GM12878 (cell line): Measurements from ENCODE around the gene PPP2R1A. TPM values are rescaled to one million over a fixed set of nuclear protein-coding genes. Genes with fewer than 3 reads are reported as not detected.

Experiments used
- ATAC-seq: fragments of 200-7000 bp; cut with Tn5 transposase; 3 replicates; pipeline ENCODE4 v1.9.1; 2020; ENCODE audit warnings: mild to moderate bottlenecking, moderate library complexity
- BruUV-seq: library from RNA; stranded (reverse); fragments of 400-500 nt; replicated peaks from 2 replicates; lab custom pipeline; 2021; lab: Mats Ljungman, UMichigan
- CTCF ChIA-PET: fragments of 300-600 bp; sonication (Branson Sonifier 250); formaldehyde crosslinking; extraction: SDS; loops from one replicate; lab custom pipeline; 2021; ENCODE audit warnings: inconsistent platforms; lab: Yijun Ruan, JAX
- POLR2A ChIA-PET: fragments of 350-600 bp; formaldehyde crosslinking; extraction: SDS; loops from one replicate; lab custom pipeline; 2021; ENCODE audit warnings: inconsistent platforms; lab: Charles Lee
- RAD21 ChIA-PET: fragments of 300-600 bp; sonication (Branson Sonifier 250); formaldehyde crosslinking; loops from one replicate; lab custom pipeline; 2023; ENCODE audit warnings: antibody characterized with exemption; ENCODE audit not compliant: unreplicated experiment; lab: Charles Lee
- SMC1A ChIA-PET: fragments of 300-600 bp; sonication (Branson Sonifier 250); formaldehyde crosslinking; loops from one replicate; lab custom pipeline; 2023; ENCODE audit not compliant: unreplicated experiment, uncharacterized antibody; lab: Charles Lee
- DNase-seq: peaks from one replicate; pipeline ENCODE4 v3.0.0-alpha.2; 2011; ENCODE audit warnings: low read depth, low spot score
- FAIRE-seq: peaks from 3 replicates; lab custom pipeline; 2011; peaks lifted over from hg19 to GRCh38; lab: Jason Lieb, UNC
- H2AFZ ChIP-seq: 2 replicates; pipeline ENCODE4 v1.6.0; 2011; ENCODE audit warnings: low read depth, low read length, control low read depth; ENCODE audit not compliant: control insufficient read depth
- H3K27ac ChIP-seq: 2 replicates; pipeline ENCODE4 v1.5.1; 2011; ENCODE audit warnings: control low read depth; ENCODE audit not compliant: control insufficient read depth, insufficient read depth
- H3K27me3 ChIP-seq, 2 experiments: replicated peaks in 1 of 2; 2 replicates each; pipeline versions ENCODE4 v1.6.0 to v1.6.1; 2011; ENCODE audit warnings: low read length in 1 of 2; ENCODE audit not compliant: control insufficient read depth in 2 of 2, insufficient read depth in 2 of 2
- H3K36me3 ChIP-seq, 2 experiments: 2 replicates each; pipeline ENCODE4 v1.5.1; 2011; ENCODE audit warnings: low read length in 1 of 2; ENCODE audit not compliant: control insufficient read depth in 2 of 2, insufficient read depth in 2 of 2
- H3K4me1 ChIP-seq: 2 replicates; pipeline ENCODE4 v1.6.1; 2011; ENCODE audit warnings: mild to moderate bottlenecking, low read length, moderate library complexity, mixed read lengths; ENCODE audit not compliant: control insufficient read depth, insufficient read depth
- H3K4me2 ChIP-seq: 2 replicates; pipeline ENCODE4 v1.6.0; 2011; ENCODE audit warnings: control low read depth; ENCODE audit not compliant: control insufficient read depth, insufficient read depth
- H3K4me3 ChIP-seq: fragments of 200-600 bp; sonication (generic); 2 replicates; pipeline ENCODE4 v1.5.1; 2016
- H3K79me2 ChIP-seq: 2 replicates; pipeline ENCODE4 v1.6.0; 2011; ENCODE audit warnings: low read length; ENCODE audit not compliant: control insufficient read depth, insufficient read depth
- H3K9ac ChIP-seq: 2 replicates; pipeline ENCODE4 v1.8.0; 2011; ENCODE audit warnings: low read length, control low read depth, mixed read lengths; ENCODE audit not compliant: control insufficient read depth, insufficient read depth
- H3K9me3 ChIP-seq: replicated peaks from 3 replicates; pipeline ENCODE4 v1.5.1; 2011; ENCODE audit warnings: mild to moderate bottlenecking, low read length; ENCODE audit not compliant: control insufficient read depth, insufficient read depth
- H4K20me1 ChIP-seq: 2 replicates; pipeline ENCODE4 v1.6.0; 2011; ENCODE audit not compliant: control insufficient read depth, insufficient read depth
- CBFB ChIP-seq: IDR thresholded peaks from 2 replicates; pipeline ENCODE4 v1.6.1; 2016; ENCODE audit warnings: antibody characterized with exemption, low read depth
- FOS ChIP-seq: IDR thresholded peaks from 3 replicates; pipeline ENCODE4 v1.6.1; 2011; ENCODE audit warnings: borderline replicate concordance; ENCODE audit not compliant: insufficient read length; ENCODE audit errors: extremely low read depth
- POLR2A ChIP-seq: IDR thresholded peaks from 2 replicates; pipeline ENCODE4 v1.6.1; 2011; ENCODE audit warnings: low read depth, mild to moderate bottlenecking, low read length
- POLR2AphosphoS5 ChIP-seq: IDR thresholded peaks from 2 replicates; pipeline ENCODE4 v1.6.1; 2011; ENCODE audit warnings: mild to moderate bottlenecking, low read length, inconsistent platforms
- SREBF2 ChIP-seq: IDR thresholded peaks from 2 replicates; pipeline ENCODE4 v1.6.1; 2012; ENCODE audit warnings: mild to moderate bottlenecking, low read length
- ZNF207 ChIP-seq: fragments of 450-650 bp; IDR thresholded peaks from 2 replicates; pipeline ENCODE4 v1.6.1; 2014; ENCODE audit warnings: antibody characterized with exemption, mild to moderate bottlenecking, borderline replicate concordance
- WGBS: methylation state at CpG from one replicate; pipeline ENCODE4 v1.1.6; 2016; ENCODE audit warnings: low lambda C conversion rate; ENCODE audit not compliant: insufficient replicate concordance, insufficient coverage; ENCODE audit errors: missing lambda C conversion rate; 5-methylcytosine and 5-hydroxymethylcytosine counted together
- in situ Hi-C: fragments of 300-500 bp; cut with MboI; formaldehyde crosslinking; loops from 9 replicates; pipeline ENCODE4 v1.14.3; 2018; ENCODE audit warnings: mixed read lengths
- intact Hi-C: fragments of 100-400 bp; cut with micrococcal nuclease; formaldehyde crosslinking; loops from one replicate; pipeline ENCODE4 v1.14.2; 2022; ENCODE audit not compliant: unreplicated experiment
- polyA plus RNA-seq, 11 experiments: library from polyadenylated mRNA; depleted of rRNA in 4 of 11; unstranded in 6 of 11; stranded (reverse) in 5 of 11; fragments of >200 nt; fragmentation: Nextera tagmentation in 4 of 11; fragmentation: Illumina TruSeq in 1 of 11; extraction: Ambion mirVana in 4 of 11; extraction: Trizol in 1 of 11; gene quantifications; 1 replicate in 1 of 11; 2 replicates in 10 of 11; pipeline versions ENCODE4 v1.2.1 to v1.2.3, GENCODE V29; 2011 to 2016; ENCODE audit warnings: inconsistent platforms in 2 of 11, missing spikeins in 2 of 11, low read depth in 1 of 11
- total RNA-seq, 4 experiments: library from RNA; depleted of rRNA in 3 of 4; stranded (reverse); fragments of >200 nt in 3 of 4; fragmentation: Illumina TruSeq in 1 of 4; extraction: Trizol in 1 of 4; gene quantifications; 2 replicates each; pipeline versions ENCODE4 v1.2.1 to v1.2.3, GENCODE V29; 2013 to 2021

PPP2R1A gene
- total and polyA plus RNA-seq, 10 of the 15 experiments (the other 5 are each of a cell fraction or from before 2014, with no cell fraction given) = 16.0 to 359 (median 140) TPM

DNA sequence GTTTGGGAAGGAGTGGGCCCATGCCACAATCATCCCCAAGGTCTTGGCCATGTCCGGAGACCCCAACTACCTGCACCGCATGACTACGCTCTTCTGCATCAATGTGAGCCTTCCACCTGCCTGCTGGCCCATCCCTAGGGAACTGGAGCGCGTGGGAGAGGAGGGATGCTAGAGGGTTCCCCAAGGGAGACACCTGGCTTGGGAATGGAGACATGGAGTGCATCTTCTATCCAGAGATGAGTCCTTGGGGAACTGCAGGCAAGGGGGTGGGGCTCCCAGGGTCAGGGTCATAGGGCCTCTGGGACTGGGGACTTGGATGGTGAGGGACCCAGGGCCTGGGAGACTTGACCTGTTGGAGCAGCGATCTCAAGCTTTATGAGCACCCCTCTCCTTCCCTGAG is 31.2 kb downstream of the PPP2R1A start:
- H3K27ac ChIP-seq = no peak overlapping the region
- POLR2A ChIA-PET = no interaction called here

DNA sequence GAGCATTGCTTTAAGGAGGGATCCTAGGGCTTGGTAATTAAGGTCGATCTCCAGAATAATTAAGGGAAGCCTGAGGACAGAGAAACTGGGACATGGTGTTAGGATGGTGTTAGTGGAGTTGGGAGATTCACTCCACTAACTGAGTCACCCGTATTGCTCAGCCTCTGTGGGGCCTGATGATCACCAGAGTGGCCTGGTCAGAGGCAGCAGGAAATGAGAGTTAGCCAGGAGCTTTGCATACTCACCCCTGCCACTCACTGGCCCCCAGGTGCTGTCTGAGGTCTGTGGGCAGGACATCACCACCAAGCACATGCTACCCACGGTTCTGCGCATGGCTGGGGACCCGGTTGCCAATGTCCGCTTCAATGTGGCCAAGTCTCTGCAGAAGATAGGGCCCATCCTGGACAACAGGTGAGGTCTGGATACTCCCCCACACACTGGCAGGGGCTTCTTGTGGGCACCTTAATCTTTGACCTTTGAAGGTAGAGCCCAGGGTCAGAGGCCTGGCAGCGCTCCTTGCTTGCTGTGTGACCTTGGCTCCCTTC is 32.1 kb downstream of the PPP2R1A start:
- no peaks in the 10 kb centered on the region for H4K20me1 ChIP-seq
- ChIA-PET SMC1A (no interaction called here), CTCF (no interaction called here), RAD21 (no interaction called here), POLR2A (no interaction called here)
- H3K79me2 ChIP-seq = no peaks in the 10 kb centered on the region
- H3K9ac ChIP-seq = no peak overlapping the region
- WGBS = 81% methylated on average over 7 of the region's 7 CpGs
- no peak for DNase-seq
- H3K4me3 ChIP-seq = no peak overlapping the region
- ATAC-seq = no peak
- no TSS peak for BruUV-seq
- intact Hi-C loops = no loop called here
- in situ Hi-C loops = no loop called here
- no peaks in the 10 kb centered on the region for H3K27me3 ChIP-seq
- no peaks in the 10 kb centered on the region for H3K4me1 ChIP-seq
- peaks cover 41 to 65% of the 10 kb centered on the region in 2 experiments for H3K36me3 ChIP-seq
- H3K9me3 ChIP-seq = no peaks in the 10 kb centered on the region
- no peak overlapping the region for H3K4me2 ChIP-seq
- no peak for FAIRE-seq
- TF ChIP-seq CBFB (no peak), POLR2A (0 out of 2 replicates have a peak, but pooled peaks have one; percentile 32)
- H3K27ac ChIP-seq = no peak overlapping the region
- H2AFZ ChIP-seq = no peak overlapping the region

More for the DNA sequence above, 31.2 kb downstream of the PPP2R1A start:
- no TSS peak for BruUV-seq
- intact Hi-C loops = no loop called here
- no peaks in the 10 kb centered on the region for H3K9me3 ChIP-seq
- peaks cover 46 to 65% of the 10 kb centered on the region in 2 experiments for H3K36me3 ChIP-seq
- RAD21 ChIA-PET = no interaction called here
- H3K9ac ChIP-seq = no peak overlapping the region
- no peak for TF ChIP-seq SREBF2
- no peak for TF ChIP-seq POLR2AphosphoS5
- no peak for TF ChIP-seq FOS
- no peak for TF ChIP-seq ZNF207
- TF ChIP-seq POLR2A = 0 out of 2 replicates have a peak, but pooled peaks have one; percentile 25
- TF ChIP-seq, all 136 proteins: peak for 1
- SMC1A ChIA-PET = no interaction called here
- H3K79me2 ChIP-seq = no peaks in the 10 kb centered on the region
- CTCF ChIA-PET = no interaction called here
- FAIRE-seq (no peak), ATAC-seq (no peak), DNase-seq (no peak)
- no peaks in the 10 kb centered on the region for H3K4me1 ChIP-seq
- WGBS = 97% methylated on average over 6 of the region's 6 CpGs
- no peak overlapping the region for H3K4me3 ChIP-seq
- H2AFZ ChIP-seq = no peak overlapping the region
- H3K4me2 ChIP-seq = no peak overlapping the region
- no peaks in the 10 kb centered on the region for H3K27me3 ChIP-seq
- in situ Hi-C loops = no loop called here
- H4K20me1 ChIP-seq = no peaks in the 10 kb centered on the region
